ENCODE results near the gene CGNL1.

The CGNL1 gene

GRCh38 chr15:57551715-57552677 lies 175.7 kb downstream of the CGNL1 start:
- DNase-seq, result no peak

GRCh38 chr15:57552678-57553334 lies 176.5 kb downstream of the CGNL1 start:
- DNase-seq, result no peak

- DNase-seq, result no peak
Observed at GRCh38 chr15:57553526-57553925, 177.2 kb downstream of the CGNL1 start.

GRCh38 chr15:57554063-57554811 lies 177.9 kb downstream of the CGNL1 start:
- DNase-seq, result no peak

GRCh38 chr15:57554812-57555179 lies 178.5 kb downstream of the CGNL1 start:
- DNase-seq, result no peak

- DNase-seq, result no peak
Observed at GRCh38 chr15:57555270-57555669, 179.0 kb downstream of the CGNL1 start.

- DNase-seq, result no peak
Observed at GRCh38 chr15:57556040-57556439, 179.7 kb downstream of the CGNL1 start.

- no peak for DNase-seq
Observed at GRCh38 chr15:57557267-57557666, 181.0 kb downstream of the CGNL1 start.

GRCh38 chr15:57557810-57558209 lies 181.5 kb downstream of the CGNL1 start:
- no peak for DNase-seq

- peak; percentile 70 to 86 (median 78) for DNase-seq
Observed at GRCh38 chr15:57559875-57560274, 183.6 kb downstream of the CGNL1 start.

GRCh38 chr15:57561041-57561711 lies 184.9 kb downstream of the CGNL1 start:
- DNase-seq, result peak; percentile 76 to 89 (median 83)

GRCh38 chr15:57562196-57562769 lies 186.0 kb downstream of the CGNL1 start:
- no peak for DNase-seq

- DNase-seq, result peak in 1 of 4 experiments; percentile 14
Observed at GRCh38 chr15:57563416-57563815, 187.1 kb downstream of the CGNL1 start.

- DNase-seq, result peak; percentile 21 to 55 (median 51)
Observed at GRCh38 chr15:57565311-57565710, 189.0 kb downstream of the CGNL1 start.

- DNase-seq, result no peak
Observed at GRCh38 chr15:57566834-57567233, 190.5 kb downstream of the CGNL1 start.

GRCh38 chr15:57567891-57568290 lies 191.6 kb downstream of the CGNL1 start:
- no peak for DNase-seq

- DNase-seq, result no peak
Observed at GRCh38 chr15:57568299-57568698, 192.0 kb downstream of the CGNL1 start.

GRCh38 chr15:57570340-57570739 lies 194.0 kb downstream of the CGNL1 start:
- DNase-seq, result no peak

- no peak for DNase-seq
Observed at GRCh38 chr15:57570994-57571393, 194.7 kb downstream of the CGNL1 start.

GRCh38 chr15:57571725-57572124 lies 195.4 kb downstream of the CGNL1 start:
- no peak for DNase-seq

GRCh38 chr15:57572468-57572867 lies 196.2 kb downstream of the CGNL1 start:
- DNase-seq, result no peak

- no peak for DNase-seq
Observed at GRCh38 chr15:57573151-57573550, 196.8 kb downstream of the CGNL1 start.

All from suppressor macrophage (primary cell).